OCI-LY3 (cell line): Measurements from ENCODE around the gene MBNL1.

ENCODE experiments used
- EZH2phosphoT487 ChIP-seq: fragments of 200-600 bp; shearing (Covaris generic); IDR thresholded peaks from 2 replicates; pipeline ENCODE4 v1.6.1; 2018; ENCODE audit warnings: antibody characterized with exemption, mixed run types, low read depth
- TF ChIP-seq, protein P1 (sequence below): fragments of 200-600, 300-600 bp; sonication (generic); IDR thresholded peaks from 2 replicates; pipeline ENCODE4 v1.5.1; 2014; ENCODE audit warnings: antibody characterized with exemption, low read length, low read depth

DNA sequence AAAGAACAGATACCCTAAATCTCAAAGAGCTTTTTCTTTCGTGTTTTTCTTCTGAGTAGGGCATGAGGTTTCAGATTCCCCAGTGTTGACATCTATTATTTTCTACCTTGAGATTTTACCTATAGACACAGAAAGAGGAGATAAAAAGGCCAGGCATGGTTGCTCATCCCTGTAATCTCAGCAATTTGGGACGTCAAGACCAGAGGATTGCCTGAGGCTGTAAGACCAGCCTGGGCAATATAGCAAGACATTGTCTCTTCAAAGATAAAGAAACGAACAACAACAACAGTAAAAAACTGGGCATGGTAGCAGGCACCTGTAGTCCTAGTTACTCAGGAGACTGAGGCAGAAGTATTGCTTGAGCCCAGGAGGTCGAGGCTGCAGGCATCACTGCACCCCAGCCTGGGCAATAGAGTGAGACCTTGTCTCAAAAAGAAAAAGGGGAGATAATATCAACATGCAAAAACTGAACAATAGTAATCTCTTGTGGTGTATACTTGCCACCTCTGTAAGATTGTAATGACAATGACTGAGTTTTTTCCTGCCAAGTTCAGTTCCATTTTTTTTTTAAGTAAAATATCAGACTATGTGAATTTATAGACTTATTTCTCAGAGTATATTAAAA is 71.3 kb downstream of the MBNL1 start:
- TF ChIP-seq, protein P1, sequence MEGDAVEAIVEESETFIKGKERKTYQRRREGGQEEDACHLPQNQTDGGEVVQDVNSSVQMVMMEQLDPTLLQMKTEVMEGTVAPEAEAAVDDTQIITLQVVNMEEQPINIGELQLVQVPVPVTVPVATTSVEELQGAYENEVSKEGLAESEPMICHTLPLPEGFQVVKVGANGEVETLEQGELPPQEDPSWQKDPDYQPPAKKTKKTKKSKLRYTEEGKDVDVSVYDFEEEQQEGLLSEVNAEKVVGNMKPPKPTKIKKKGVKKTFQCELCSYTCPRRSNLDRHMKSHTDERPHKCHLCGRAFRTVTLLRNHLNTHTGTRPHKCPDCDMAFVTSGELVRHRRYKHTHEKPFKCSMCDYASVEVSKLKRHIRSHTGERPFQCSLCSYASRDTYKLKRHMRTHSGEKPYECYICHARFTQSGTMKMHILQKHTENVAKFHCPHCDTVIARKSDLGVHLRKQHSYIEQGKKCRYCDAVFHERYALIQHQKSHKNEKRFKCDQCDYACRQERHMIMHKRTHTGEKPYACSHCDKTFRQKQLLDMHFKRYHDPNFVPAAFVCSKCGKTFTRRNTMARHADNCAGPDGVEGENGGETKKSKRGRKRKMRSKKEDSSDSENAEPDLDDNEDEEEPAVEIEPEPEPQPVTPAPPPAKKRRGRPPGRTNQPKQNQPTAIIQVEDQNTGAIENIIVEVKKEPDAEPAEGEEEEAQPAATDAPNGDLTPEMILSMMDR: no peak
- no peak for TF ChIP-seq EZH2phosphoT487
